ENCODE results near the gene PDE6A. TPM values are rescaled to one million over a fixed set of nuclear protein-coding genes. Genes with fewer than 3 reads are reported as not detected.

Gene PDE6A
- total RNA-seq, 1 donor from 2014 or later, result 0.14 TPM

- Histone ChIP-seq H3K27ac (ENCODE audit: low read depth, low read length) (no peak overlapping the region), H2AFZ (ENCODE audit: low read depth, low read length) (no peak overlapping the region), H3K27me3 (ENCODE audit: insufficient read depth, low read length) (peaks cover 7% of the 10 kb centered on the region), H3K9me3 (ENCODE audit: insufficient read depth, low read depth, low read length) (no peaks in the 10 kb centered on the region), H3K9ac (ENCODE audit: low read length) (no peak overlapping the region), H3K4me1 (ENCODE audit: insufficient read depth, low read length) (no peaks in the 10 kb centered on the region), H3K4me2 (ENCODE audit: low read length) (no peak overlapping the region), H3K4me3 (ENCODE audit: insufficient read depth, low read depth, low read length) (no peak overlapping the region), H3K36me3 (ENCODE audit: insufficient read depth, low read length) (no peaks in the 10 kb centered on the region), H3K79me2 (ENCODE audit: insufficient read depth, low read length) (no peaks in the 10 kb centered on the region), H4K20me1 (ENCODE audit: insufficient read depth, low read length) (no peaks in the 10 kb centered on the region)
- Mint-ChIP-seq H3K27me3 (ENCODE audit: low read depth, unreplicated experiment) (peaks cover 4% of the 10 kb centered on the region), H3K27ac (ENCODE audit: unreplicated experiment) (no peak overlapping the region), H3K9me3 (ENCODE audit: unreplicated experiment) (no peaks in the 10 kb centered on the region), H3K4me1 (ENCODE audit: low read depth, unreplicated experiment) (peaks cover 1% of the 10 kb centered on the region), H3K4me3 (ENCODE audit: unreplicated experiment) (no peak overlapping the region), H3K36me3 (ENCODE audit: low read depth, unreplicated experiment) (no peaks in the 10 kb centered on the region)
- TF ChIP-seq EZH2 (IDR thresholded peaks at IDR 0.05; ENCODE audit: insufficient read depth, low read length), result no peak
- TF ChIP-seq CTCF (IDR thresholded peaks at IDR 0.05; ENCODE audit: insufficient read depth, low read depth, low read length), result no peak
- no peak for FAIRE-seq
- no peak for DNase-seq (ENCODE audit: low read depth)
These were observed 66.2 kb downstream of the PDE6A start for GRCh38 chr5:149878371-149878770.

GRCh38 chr5:149873896-149874295 is 70.7 kb downstream of the PDE6A start:
- no peaks in the 10 kb centered on the region for H3K79me2 ChIP-seq (ENCODE audit: insufficient read depth, low read length)
- Mint-ChIP-seq H3K4me1 (ENCODE audit: low read depth, unreplicated experiment) (peaks cover 9% of the 10 kb centered on the region), H3K27me3 (ENCODE audit: low read depth, unreplicated experiment) (peaks cover 4% of the 10 kb centered on the region), H3K4me3 (ENCODE audit: unreplicated experiment) (no peak overlapping the region), H3K36me3 (ENCODE audit: low read depth, unreplicated experiment) (no peaks in the 10 kb centered on the region), H3K9me3 (ENCODE audit: unreplicated experiment) (no peaks in the 10 kb centered on the region), H3K27ac (ENCODE audit: unreplicated experiment) (no peak overlapping the region)
- H3K9ac ChIP-seq (ENCODE audit: low read length), result no peak overlapping the region
- DNase-seq (ENCODE audit: low read depth) (no peak), FAIRE-seq (no peak)
- H3K4me3 ChIP-seq (ENCODE audit: insufficient read depth, low read depth, low read length), result no peak overlapping the region
- no peaks in the 10 kb centered on the region for H3K36me3 ChIP-seq (ENCODE audit: insufficient read depth, low read length)
- H3K9me3 ChIP-seq (ENCODE audit: insufficient read depth, low read depth, low read length), result no peaks in the 10 kb centered on the region
- no peak for TF ChIP-seq EZH2 (IDR thresholded peaks at IDR 0.05; ENCODE audit: insufficient read depth, low read length)
- no peak overlapping the region for H2AFZ ChIP-seq (ENCODE audit: low read depth, low read length)
- no peak overlapping the region for H3K4me2 ChIP-seq (ENCODE audit: low read length)
- no peaks in the 10 kb centered on the region for H3K4me1 ChIP-seq (ENCODE audit: insufficient read depth, low read length)
- no peak overlapping the region for H3K27ac ChIP-seq (ENCODE audit: low read depth, low read length)
- H4K20me1 ChIP-seq (ENCODE audit: insufficient read depth, low read length), result no peaks in the 10 kb centered on the region
- H3K27me3 ChIP-seq (ENCODE audit: insufficient read depth, low read length), result peaks cover 12% of the 10 kb centered on the region

- H3K27ac Mint-ChIP-seq (ENCODE audit: unreplicated experiment), result no peak overlapping the region
- DNase-seq (ENCODE audit: low read depth) (no peak), FAIRE-seq (no peak)
- peaks cover 8% of the 10 kb centered on the region for H3K4me1 Mint-ChIP-seq (ENCODE audit: low read depth, unreplicated experiment)
- TF ChIP-seq EZH2 (IDR thresholded peaks at IDR 0.05; ENCODE audit: insufficient read depth, low read length) (no peak), CTCF (IDR thresholded peaks at IDR 0.05; ENCODE audit: insufficient read depth, low read depth, low read length) (no peak)
- no peak overlapping the region for H3K9ac ChIP-seq (ENCODE audit: low read length)
- H3K36me3 Mint-ChIP-seq (ENCODE audit: low read depth, unreplicated experiment), result no peaks in the 10 kb centered on the region
- H3K27ac ChIP-seq (ENCODE audit: low read depth, low read length), result no peak overlapping the region
- no peaks in the 10 kb centered on the region for H3K9me3 Mint-ChIP-seq (ENCODE audit: unreplicated experiment)
- no peaks in the 10 kb centered on the region for H3K4me1 ChIP-seq (ENCODE audit: insufficient read depth, low read length)
- H2AFZ ChIP-seq (ENCODE audit: low read depth, low read length), result no peak overlapping the region
- H3K27me3 ChIP-seq (ENCODE audit: insufficient read depth, low read length), result peaks cover 15% of the 10 kb centered on the region
- no peak overlapping the region for H3K4me3 ChIP-seq (ENCODE audit: insufficient read depth, low read depth, low read length)
- no peak overlapping the region for H3K4me2 ChIP-seq (ENCODE audit: low read length)
- no peaks in the 10 kb centered on the region for H3K79me2 ChIP-seq (ENCODE audit: insufficient read depth, low read length)
- no peak overlapping the region for H3K4me3 Mint-ChIP-seq (ENCODE audit: unreplicated experiment)
- no peaks in the 10 kb centered on the region for H4K20me1 ChIP-seq (ENCODE audit: insufficient read depth, low read length)
- H3K9me3 ChIP-seq (ENCODE audit: insufficient read depth, low read depth, low read length), result no peaks in the 10 kb centered on the region
- H3K27me3 Mint-ChIP-seq (ENCODE audit: low read depth, unreplicated experiment), result peaks cover 10% of the 10 kb centered on the region
- H3K36me3 ChIP-seq (ENCODE audit: insufficient read depth, low read length), result no peaks in the 10 kb centered on the region
These were observed 72.1 kb downstream of the PDE6A start for GRCh38 chr5:149872351-149873040.
